Right cardiac atrium (tissue), 5 donors: ENCODE measurements around the gene PIGL. TPM values are rescaled to one million over a fixed set of nuclear protein-coding genes. Genes with fewer than 3 reads are reported as not detected.
"Not testable (repeated sequence)": the region's sequence is repeated elsewhere in the genome, so short reads cannot be mapped to it uniquely, and the experiment has no call there.

Experiments
- ATAC-seq, 2 donors: fragments of 200-7000 bp; cut with Tn5 transposase; one replicate each; pipeline versions ENCODE4 v1.8.0 to v1.9.1; 2020; ENCODE audit warnings: moderate library complexity in 2 of 2, mild to moderate bottlenecking in 1 of 2
- DNase-seq, 3 donors: peaks; one replicate each; pipeline ENCODE4 v3.0.0-alpha.2; 2020
- H3K27ac ChIP-seq: one replicate; pipeline ENCODE4 v1.5.1; 2013; ENCODE audit warnings: mild to moderate bottlenecking, low read length, control low read depth, moderate library complexity
- H3K27me3 ChIP-seq: one replicate; pipeline ENCODE4 v1.6.1; 2013; ENCODE audit not compliant: control insufficient read depth, insufficient read depth
- H3K4me1 ChIP-seq: one replicate; pipeline ENCODE4 v1.6.1; 2013; ENCODE audit warnings: low read length; ENCODE audit not compliant: control insufficient read depth, insufficient read depth
- H3K4me3 ChIP-seq: one replicate; pipeline ENCODE4 v1.5.1; 2013; ENCODE audit warnings: low read length, control low read depth
- H3K9me3 ChIP-seq: one replicate; pipeline ENCODE4 v1.6.1; 2013; ENCODE audit warnings: low read length; ENCODE audit not compliant: control insufficient read depth
- WGBS: extraction: QIAGEN DNeasy Blood & Tissue Kit; methylation state at CpG from one replicate; pipeline ENCODE4 v1.1.7; 2013; 5-methylcytosine and 5-hydroxymethylcytosine counted together
- intact Hi-C, 4 donors: fragments of 100-400 bp; cut with DNase I; formaldehyde crosslinking; loops; one replicate each; pipeline versions ENCODE4 v1.11.0 to v1.14.0; 2022 to 2023
- long read RNA-seq, 4 donors: library from polyadenylated mRNA; unstranded; transcript quantifications; one replicate each; pipeline ENCODE4 v2.0.0, GENCODE V29; 2020 to 2021
- polyA plus RNA-seq: library from polyadenylated mRNA; stranded (reverse); fragments of 200-250 nt; gene quantifications from one replicate; pipeline ENCODE4 v1.2.3, GENCODE V29; 2013
- total RNA-seq, 4 donors: library from RNA; stranded (reverse); fragmentation: NEBNext Ultra II Directional; extraction: Animal tissue kit (Norgen Biotek cat#: 25700); gene quantifications; one replicate each; pipeline ENCODE4 v1.2.1, GENCODE V29; 2021
- donor health status: healthy with polysubstance abuse.
- donor health status: DM: no; HTN: yes; CAD: no.
- donor health status: DM: no; HTN: no; CAD: no.
- donor health status: DM: no; HTN: yes; CAD: no; lungs with severe emphysema.
- donor health status: DM: yes; HTN: yes; CAD: no.

PIGL gene
- total RNA-seq (10 to 100 TPM; 10.9 to 16.7 (median 12.2) TPM), polyA plus RNA-seq (9.6 TPM)
- long read RNA-seq, donor 1, partial matches to known transcripts, result 0 of 4 reads
- long read RNA-seq, donor 1, other reads (novel, unspliced or antisense), result 3 of 4 reads
- long read RNA-seq, donor 2, partial matches to known transcripts, result 0 of 2 reads
- long read RNA-seq, donor 2, other reads (novel, unspliced or antisense), result 2 of 2 reads
- long read RNA-seq, donor 3, partial matches to known transcripts, result 0 of 9 reads
- long read RNA-seq, donor 3, other reads (novel, unspliced or antisense), result 7 of 9 reads
- long read RNA-seq, donor 4, partial matches to known transcripts, result 0 of 6 reads
- long read RNA-seq, donor 4, other reads (novel, unspliced or antisense), result 5 of 6 reads

DNA sequence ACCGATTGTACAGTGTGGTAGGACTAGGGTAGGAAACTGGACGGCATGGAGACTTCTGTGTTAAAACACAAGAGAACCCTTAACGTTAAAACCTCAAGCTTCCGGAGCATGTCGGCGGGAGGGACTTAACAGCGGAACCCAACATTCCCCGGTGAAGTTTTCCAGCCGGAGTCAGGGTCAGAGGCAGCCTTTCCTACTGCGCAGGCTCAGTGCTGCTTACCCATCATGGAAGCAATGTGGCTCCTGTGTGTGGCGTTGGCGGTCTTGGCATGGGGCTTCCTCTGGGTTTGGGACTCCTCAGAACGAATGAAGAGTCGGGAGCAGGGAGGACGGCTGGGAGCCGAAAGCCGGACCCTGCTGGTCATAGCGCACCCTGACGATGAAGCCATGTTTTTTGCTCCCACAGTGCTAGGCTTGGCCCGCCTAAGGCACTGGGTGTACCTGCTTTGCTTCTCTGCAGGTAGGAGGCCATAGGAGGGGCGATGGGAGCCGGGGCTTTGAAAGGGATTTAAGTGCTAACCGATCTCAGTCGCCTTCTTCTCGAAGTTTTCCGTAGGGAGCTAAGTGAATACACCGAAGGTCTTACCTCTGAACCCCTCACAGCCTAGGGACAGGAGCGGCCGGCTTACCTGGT, at the start of gene PIGL:
Gene PIGL (plus strand): TSS at position 209 of the 634 bp plus-strand sequence. CDS start 17 bp downstream, at position 226.
- Histone ChIP-seq H3K27ac (peak within 1 kb of the TSS; percentile 87), H3K4me1 (peaks cover 2% of the 10 kb centered on the region), H3K27me3 (no peaks in the 10 kb centered on the region), H3K9me3 (no peaks in the 10 kb centered on the region), H3K4me3 (peak within 1 kb of the TSS; percentile 94)
- peak; percentile 78 to 83 for ATAC-seq
- intact Hi-C loops, result no loop called here
- DNase-seq, result peak; percentile 90 to 94 (median 93)
- under 1% methylated on average over 29 of the region's 29 CpGs for WGBS

GRCh38 chr17:16171613-16172012, 45.4 kb upstream of the PIGL start:
- H3K27me3 ChIP-seq, result no peaks in the 10 kb centered on the region
- WGBS, result 89% methylated on average over 7 of the region's 7 CpGs
- DNase-seq (no peak), ATAC-seq (no peak)
- intact Hi-C loops, result no loop called here
- no peak overlapping the region for H3K27ac ChIP-seq
- no peaks in the 10 kb centered on the region for H3K9me3 ChIP-seq
- H3K4me1 ChIP-seq, result no peaks in the 10 kb centered on the region
- H3K4me3 ChIP-seq, result no peak overlapping the region

GRCh38 chr17:16178836-16179235, 38.2 kb upstream of the PIGL start:
- Histone ChIP-seq H3K27me3 (no peaks in the 10 kb centered on the region), H3K4me3 (no peak overlapping the region), H3K27ac (no peak overlapping the region), H3K9me3 (no peaks in the 10 kb centered on the region), H3K4me1 (no peaks in the 10 kb centered on the region)
- intact Hi-C loops, result no loop called here
- WGBS, result 94% methylated on average over 5 of the region's 5 CpGs
- ATAC-seq, result no peak
- no peak for DNase-seq

- Histone ChIP-seq H3K4me1 (no peaks in the 10 kb centered on the region), H3K27me3 (no peaks in the 10 kb centered on the region), H3K27ac (no peak overlapping the region), H3K9me3 (no peaks in the 10 kb centered on the region), H3K4me3 (no peak overlapping the region)
- no peak for ATAC-seq
- intact Hi-C loops, result no loop called here
- WGBS, result 97% methylated on average over 1 of the region's 1 CpG
- no peak for DNase-seq
Measured at GRCh38 chr17:16181581-16181980, 35.4 kb upstream of the PIGL start.

- intact Hi-C loops, result no loop called here
- no peak overlapping the region for H3K27ac ChIP-seq
- H3K4me3 ChIP-seq, result no peak overlapping the region
- WGBS, result 87% methylated on average over 5 of the region's 5 CpGs
- H3K4me1 ChIP-seq, result peaks cover 1% of the 10 kb centered on the region
- no peaks in the 10 kb centered on the region for H3K27me3 ChIP-seq
- ATAC-seq (no peak), DNase-seq (no peak)
- H3K9me3 ChIP-seq, result no peaks in the 10 kb centered on the region
Measured at GRCh38 chr17:16187642-16188041, 29.4 kb upstream of the PIGL start.

GRCh38 chr17:16189791-16190348, 27.1 kb upstream of the PIGL start:
- ATAC-seq, result no peak
- no peak overlapping the region for H3K27ac ChIP-seq

DNA sequence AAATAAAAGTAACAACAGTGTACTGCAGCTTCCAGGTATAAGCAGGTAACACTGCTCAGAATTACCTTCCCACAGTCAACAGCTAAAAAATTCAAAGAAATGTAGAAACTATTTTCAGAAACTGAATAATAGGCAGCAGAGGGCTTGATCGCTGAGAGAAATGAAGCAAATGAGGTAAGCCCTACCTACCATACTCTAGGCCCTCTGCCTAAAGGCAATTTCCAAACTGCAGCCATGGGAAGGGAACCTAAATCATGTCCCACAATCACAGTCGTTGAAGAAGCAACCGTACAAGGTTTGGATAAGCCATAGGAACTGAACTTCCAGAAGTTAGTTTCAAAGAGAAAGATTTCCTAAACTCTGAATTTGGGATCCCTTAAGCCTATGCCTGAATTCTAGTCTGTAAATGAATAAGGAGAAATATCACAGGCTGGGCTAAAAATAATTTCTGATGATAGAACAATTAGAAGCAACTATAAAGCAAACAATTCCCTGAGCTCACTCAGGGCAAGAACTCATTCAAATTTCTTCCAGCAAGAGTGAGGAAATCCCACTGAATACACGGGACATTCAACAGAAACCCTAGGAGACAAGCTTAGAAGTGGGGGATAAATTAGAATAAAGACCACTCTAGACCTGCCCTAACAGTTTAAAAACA, 26.2 kb upstream of the PIGL start:
- H3K27ac ChIP-seq, result peak overlapping the region; percentile 45
- intact Hi-C loops, result no loop called here

More at GRCh38 chr17:16189791-16190348, 27.1 kb upstream of the PIGL start:
- H3K27me3 ChIP-seq, result no peaks in the 10 kb centered on the region
- no peak overlapping the region for H3K4me3 ChIP-seq
- 73% methylated on average over 3 of the region's 3 CpGs for WGBS
- intact Hi-C loops, result no loop called here
- no peak for DNase-seq
- H3K4me1 ChIP-seq, result peaks cover 1% of the 10 kb centered on the region
- H3K9me3 ChIP-seq, result no peaks in the 10 kb centered on the region

GRCh38 chr17:16191604-16192003, 25.4 kb upstream of the PIGL start:
- H3K9me3 ChIP-seq, result no peaks in the 10 kb centered on the region
- peaks cover 1% of the 10 kb centered on the region for H3K4me1 ChIP-seq
- no peak overlapping the region for H3K27ac ChIP-seq
- intact Hi-C loops, result no loop called here
- 74% methylated on average over 3 of the region's 3 CpGs for WGBS
- no peak overlapping the region for H3K4me3 ChIP-seq
- no peaks in the 10 kb centered on the region for H3K27me3 ChIP-seq
- no peak for ATAC-seq
- DNase-seq, result no peak

More for the DNA sequence above, 26.2 kb upstream of the PIGL start:
- ATAC-seq (no peak), DNase-seq (no peak)
- peaks cover 1% of the 10 kb centered on the region for H3K4me1 ChIP-seq
- no peaks in the 10 kb centered on the region for H3K27me3 ChIP-seq
- H3K4me3 ChIP-seq, result no peak overlapping the region
- H3K9me3 ChIP-seq, result no peaks in the 10 kb centered on the region
- 66% methylated on average over 4 of the region's 4 CpGs for WGBS

- H3K4me1 ChIP-seq, ATAC-seq, H3K4me3 ChIP-seq, intact Hi-C loops, H3K27me3 ChIP-seq, H3K9me3 ChIP-seq, H3K27ac ChIP-seq, DNase-seq: not testable (repeated sequence)
- WGBS, result 59% methylated on average over 2 of the region's 2 CpGs
Measured at GRCh38 chr17:16194307-16194835, 22.6 kb upstream of the PIGL start.

GRCh38 chr17:16197276-16197675, 19.7 kb upstream of the PIGL start:
- intact Hi-C loops, result no loop called here

DNA sequence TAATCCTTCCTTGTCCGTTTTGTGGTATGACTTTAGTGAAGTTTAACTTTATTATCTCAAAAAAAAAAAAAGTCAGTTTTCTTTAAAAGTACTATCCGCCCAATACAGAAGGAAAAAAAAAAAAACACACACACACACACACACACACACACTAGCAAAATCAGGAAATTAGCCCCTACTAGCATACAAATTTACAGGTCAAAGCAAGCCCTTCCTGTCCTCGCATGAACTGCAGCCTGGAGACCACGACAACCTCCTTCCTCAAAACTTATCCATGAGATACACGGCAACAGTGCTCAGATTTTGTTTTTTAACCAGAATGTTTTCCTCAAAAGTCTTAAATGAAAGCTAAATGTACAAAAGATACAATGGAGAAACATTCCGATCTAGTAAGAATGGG, 17.9 kb upstream of the PIGL start:
- Histone ChIP-seq H3K9me3 (no peaks in the 10 kb centered on the region), H3K27me3 (no peaks in the 10 kb centered on the region), H3K4me3 (no peak overlapping the region), H3K4me1 (peaks cover 6% of the 10 kb centered on the region), H3K27ac (no peak overlapping the region)
- DNase-seq, result no peak
- intact Hi-C loops, result no loop called here
- 31% methylated on average over 6 of the region's 6 CpGs for WGBS
- ATAC-seq, result no peak

More at GRCh38 chr17:16197276-16197675, 19.7 kb upstream of the PIGL start:
- 95% methylated on average over 1 of the region's 1 CpG for WGBS
- DNase-seq, result no peak
- no peak for ATAC-seq
- Histone ChIP-seq H3K27me3 (no peaks in the 10 kb centered on the region), H3K27ac (no peak overlapping the region), H3K4me1 (no peaks in the 10 kb centered on the region), H3K9me3 (no peaks in the 10 kb centered on the region), H3K4me3 (no peak overlapping the region)
